ENCODE measurements around the gene CAMK2N2.

CAMK2N2 gene

GRCh38 chr3:184239221-184239620 is 22.1 kb downstream of the CAMK2N2 start:
- no peak for DNase-seq

- no peak for DNase-seq
These were observed 23.0 kb downstream of the CAMK2N2 start for GRCh38 chr3:184238246-184238818.

GRCh38 chr3:184237807-184238206 is 23.5 kb downstream of the CAMK2N2 start:
- no peak for DNase-seq

DNA sequence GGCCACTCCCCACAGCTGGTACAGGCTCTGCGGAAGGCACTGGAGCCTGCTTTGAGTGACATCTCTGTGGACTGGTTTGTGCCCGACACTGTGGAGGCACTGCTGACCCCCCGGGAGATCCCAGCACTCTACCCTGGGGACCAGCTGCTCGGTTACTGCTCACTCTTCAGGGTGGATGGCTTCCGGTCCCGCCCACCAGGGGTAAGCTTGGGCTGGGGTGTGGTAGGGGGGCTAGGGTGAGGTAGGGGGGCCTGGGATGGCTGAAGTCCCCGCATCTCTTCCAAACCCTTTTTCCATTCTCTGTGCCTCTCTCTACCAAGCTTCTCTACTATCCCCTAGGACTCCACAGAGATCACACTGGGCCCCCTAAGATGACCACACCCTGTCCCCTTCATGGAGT is 24.1 kb downstream of the CAMK2N2 start:
- no peak for DNase-seq

DNA sequence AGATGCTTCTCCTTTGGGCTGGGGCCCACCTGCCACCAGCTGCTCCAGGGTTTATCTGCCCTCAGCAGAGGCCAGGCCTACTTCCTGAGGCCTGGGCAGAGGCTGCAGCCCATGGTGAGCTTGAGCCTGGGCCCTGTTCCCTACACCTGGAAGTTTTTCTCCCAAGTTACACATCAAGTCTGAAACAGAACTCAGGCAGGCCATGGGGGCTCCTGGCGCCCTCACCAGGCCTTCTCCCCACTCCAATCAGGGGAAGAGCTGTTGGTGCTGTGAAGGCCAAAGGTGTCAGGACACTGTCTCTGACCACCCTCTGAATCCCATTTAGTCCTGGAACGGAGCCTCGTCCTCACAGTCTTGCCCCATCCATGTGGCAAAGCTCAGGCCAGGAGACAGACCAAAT is 24.7 kb downstream of the CAMK2N2 start:
- DNase-seq: no peak

GRCh38 chr3:184236033-184236410 is 25.3 kb downstream of the CAMK2N2 start:
- no peak for DNase-seq

GRCh38 chr3:184235381-184236032 is 25.8 kb downstream of the CAMK2N2 start:
- no peak for DNase-seq

DNA sequence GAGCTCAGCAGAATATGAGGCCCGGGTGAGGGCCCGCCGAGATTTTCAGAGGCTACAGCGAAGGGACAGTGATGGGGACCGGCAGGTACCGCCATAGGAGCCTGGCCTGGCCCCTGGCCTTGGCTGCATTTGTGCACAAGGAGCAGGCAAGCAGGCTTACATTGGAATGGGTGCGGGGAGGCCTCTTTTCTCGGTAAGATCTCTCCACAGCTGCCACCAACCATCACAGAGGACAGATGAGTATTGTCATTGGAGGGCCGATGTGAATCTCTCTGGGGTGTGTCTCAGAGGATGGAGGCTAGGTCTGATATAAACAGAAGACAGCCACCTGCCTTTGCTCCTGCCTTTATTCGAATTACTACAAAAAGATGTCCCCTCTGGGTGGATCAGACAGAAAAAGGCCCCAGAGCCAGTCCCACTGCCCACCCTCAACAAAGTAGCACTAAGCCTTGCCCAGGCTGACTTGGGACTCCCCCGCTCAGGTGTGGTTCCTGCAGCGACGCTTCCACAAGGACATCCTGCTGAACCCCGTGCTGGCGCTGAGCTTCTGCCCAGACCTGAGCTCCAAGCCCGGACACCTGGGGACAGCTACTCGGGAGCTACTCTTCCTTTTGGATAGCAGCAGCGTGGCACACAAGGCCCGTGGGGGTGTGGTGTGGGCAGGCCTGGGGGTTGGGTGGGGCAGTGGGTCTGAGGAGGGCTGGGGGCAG is 26.5 kb downstream of the CAMK2N2 start:
- DNase-seq: no peak

DNA sequence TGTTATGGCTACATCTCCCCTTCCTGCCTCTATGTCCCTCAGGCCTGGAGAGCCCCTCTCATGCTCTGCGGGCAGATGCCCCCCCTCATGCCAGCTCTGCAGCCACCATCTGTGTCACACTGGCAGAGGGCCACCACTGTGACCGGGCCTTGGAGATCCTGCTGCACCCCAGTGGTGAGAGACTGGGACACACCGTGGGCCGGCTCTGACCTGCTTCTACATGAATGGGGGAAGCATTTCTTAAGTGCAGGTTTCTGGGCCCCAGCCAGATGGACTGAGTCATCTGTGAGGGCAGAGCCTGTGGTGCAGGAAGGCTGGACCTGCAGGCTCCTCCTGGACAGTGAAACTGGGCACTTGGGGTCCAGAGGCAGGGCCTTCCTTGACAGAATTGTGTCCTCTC is 27.1 kb downstream of the CAMK2N2 start:
- DNase-seq: no peak

GRCh38 chr3:184233127-184233843 is 28.1 kb downstream of the CAMK2N2 start:
- no peak for DNase-seq

DNA sequence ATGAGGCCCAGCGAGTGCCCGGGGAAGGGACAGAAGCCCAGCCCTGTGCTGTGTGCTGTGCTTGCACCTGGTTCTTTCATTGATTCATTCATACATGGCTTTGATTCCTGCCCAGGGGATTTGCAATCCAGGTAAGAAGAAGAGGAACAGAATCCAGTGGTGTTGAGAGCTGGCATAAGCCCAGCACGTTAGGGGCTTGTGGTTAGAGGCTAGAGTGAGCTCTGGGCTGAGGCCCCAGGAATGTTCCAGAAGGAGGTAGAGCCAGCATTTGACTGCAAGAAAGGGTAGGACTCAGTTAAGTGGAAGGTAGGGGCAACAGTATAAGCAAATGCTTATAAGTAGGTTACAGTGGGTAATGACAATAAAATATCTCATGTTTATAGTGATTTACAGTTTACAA is 29.7 kb downstream of the CAMK2N2 start:
- no peak for DNase-seq

DNA sequence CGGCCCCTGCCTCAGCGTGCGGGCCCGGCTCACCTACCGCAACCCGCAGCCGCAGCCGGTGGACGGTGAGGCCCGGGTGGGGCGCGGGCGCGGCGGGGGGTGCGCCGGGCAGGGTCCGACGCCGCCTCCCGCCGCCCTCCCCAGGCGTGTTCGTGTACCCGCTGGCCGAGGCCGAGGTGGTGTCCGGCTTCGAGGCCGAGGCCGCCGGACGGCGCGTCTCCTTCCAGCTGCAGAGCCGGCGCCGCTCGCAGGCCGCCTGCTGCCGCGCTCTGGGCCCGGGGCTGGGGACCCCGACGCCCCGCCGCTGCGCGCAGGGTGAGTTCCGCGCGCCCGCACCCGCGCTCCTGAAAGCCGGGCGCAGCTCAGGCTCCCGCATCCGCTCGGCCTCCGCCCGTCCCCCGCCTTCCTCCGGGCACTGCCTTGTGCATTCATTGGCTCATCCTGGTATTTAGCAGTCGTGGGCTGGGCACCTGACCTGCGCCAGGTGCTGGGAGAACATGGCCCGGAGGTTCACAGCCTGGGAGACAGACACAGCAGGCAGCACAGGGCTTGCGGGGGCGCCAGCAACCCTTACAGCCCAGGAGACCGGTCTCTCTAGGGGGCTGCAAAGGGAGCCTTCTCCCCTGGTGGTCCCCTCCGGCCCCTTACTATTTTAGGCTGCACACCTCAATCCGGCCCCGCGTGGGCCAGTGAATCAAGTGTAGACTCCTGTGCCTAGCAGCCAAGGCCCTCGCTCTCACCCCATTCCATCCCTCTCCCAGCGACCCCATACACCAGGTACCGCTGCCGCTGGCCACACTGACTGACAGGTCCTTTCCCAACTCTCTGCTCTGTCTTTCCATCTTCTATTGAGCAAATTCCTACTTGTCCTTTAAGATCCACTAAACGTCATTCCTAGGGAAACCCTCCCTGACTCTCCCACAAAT is 30.5 kb downstream of the CAMK2N2 start:
- DNase-seq: no peak

DNA sequence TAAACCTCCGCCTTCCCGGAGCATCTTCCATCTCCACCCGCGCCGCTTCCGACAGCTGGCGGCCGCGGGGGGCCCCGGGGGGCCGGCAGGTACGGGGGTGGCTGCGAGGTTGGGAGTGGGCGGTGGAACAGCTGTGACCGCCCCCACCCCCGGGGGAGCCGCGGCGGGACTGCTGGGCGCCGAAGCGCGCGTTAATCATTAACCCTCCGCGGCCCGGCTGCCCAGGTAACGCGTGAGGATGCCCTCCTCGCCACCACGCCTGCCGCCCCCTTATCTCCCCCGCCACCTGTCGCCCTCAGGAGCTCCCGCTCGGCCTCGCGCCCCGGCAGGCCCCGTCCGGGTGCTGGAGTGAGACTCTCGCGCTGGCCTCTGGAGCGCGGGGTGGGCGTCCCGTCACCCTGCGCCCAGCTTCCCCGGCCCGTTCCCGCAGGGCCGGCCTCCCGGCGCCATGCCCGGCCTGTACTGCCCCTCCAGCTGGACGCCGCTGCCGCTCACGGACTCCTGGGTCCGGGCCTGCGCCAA is 31.2 kb downstream of the CAMK2N2 start:
- DNase-seq: no peak

DNA sequence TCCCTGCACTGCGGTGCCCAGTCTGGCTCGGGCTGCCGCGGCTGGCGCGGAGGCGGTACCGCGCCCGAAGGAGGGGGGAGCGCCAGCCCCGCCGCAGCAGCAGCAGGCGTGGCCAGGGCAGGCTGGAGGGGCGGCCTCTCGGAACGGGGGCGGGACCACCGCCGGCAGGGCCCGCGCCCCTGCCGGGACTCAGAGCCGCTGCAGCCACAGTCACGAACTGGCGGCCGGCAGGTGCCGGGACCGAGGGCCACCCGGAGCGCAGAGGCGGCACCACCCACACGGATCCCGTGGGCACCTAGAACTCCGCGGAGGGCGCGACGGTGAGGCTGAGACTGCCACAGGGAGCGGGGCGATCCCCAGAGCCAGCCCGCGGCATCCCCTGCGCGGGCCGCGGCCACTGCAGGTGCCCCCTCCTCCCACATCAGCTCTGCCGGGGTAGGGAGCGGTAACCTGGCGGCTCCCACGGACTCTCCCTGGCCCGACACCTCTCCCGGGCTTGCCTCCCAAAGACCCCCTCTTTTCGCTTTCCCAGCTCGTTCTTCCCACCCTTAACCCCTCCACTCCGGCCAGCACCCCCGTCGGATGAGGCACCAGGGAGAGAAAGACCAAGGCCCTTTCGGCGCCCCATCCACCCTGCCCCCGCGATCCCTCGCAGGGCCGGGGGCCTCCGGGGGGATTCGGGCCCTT is 31.8 kb downstream of the CAMK2N2 start, which contains the start of gene VWA5B2:
VWA5B2 (plus strand) TSS at position 192 of the 687 bp plus-strand sequence. CDS start 944 bp downstream, outside the sequence.
- DNase-seq: peak; percentile 31

- no peak for DNase-seq
These were observed 32.8 kb downstream of the CAMK2N2 start for GRCh38 chr3:184228376-184229137.

DNA sequence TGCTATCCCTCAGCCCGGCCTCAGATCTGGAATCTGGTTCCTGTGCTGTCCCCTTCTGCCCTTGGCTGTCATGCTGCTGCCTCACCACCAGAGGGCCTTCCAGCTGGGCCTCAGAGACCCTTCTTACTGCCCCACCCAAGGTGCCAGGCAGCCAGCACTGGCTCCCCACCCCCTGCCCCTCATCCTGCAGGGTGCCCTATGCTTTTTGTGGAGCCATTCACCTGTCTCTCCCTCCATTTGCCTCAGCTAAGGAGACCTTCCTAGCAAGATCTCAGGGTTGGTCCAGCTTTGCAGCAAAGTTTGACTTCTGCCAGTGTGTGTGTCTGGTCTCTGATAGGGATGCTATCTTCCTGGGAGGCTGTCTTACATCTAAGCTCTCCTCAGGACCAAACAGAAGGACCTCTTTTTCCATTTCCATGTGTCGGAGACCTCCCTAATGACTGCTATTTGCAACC is 33.8 kb downstream of the CAMK2N2 start:
- DNase-seq: no peak

DNA sequence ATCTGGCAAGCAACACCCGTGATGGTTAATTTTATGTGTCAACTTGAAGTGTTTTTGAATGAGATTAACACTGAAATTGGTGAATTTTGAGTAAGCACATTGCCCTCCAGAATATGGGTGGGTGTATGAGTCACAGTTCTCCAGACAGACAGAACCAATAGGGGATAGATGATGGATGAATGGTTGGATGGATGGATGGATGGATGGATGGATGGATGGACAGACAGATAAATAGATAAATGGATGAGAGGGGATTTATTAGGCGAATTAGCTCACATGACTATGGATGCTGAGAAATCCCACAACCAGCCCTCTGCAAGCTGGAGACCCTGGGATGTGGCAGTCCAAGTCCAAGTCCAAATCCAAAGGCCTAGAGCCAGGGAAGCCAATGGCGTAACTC is 37.4 kb downstream of the CAMK2N2 start:
- no peak for DNase-seq

DNA sequence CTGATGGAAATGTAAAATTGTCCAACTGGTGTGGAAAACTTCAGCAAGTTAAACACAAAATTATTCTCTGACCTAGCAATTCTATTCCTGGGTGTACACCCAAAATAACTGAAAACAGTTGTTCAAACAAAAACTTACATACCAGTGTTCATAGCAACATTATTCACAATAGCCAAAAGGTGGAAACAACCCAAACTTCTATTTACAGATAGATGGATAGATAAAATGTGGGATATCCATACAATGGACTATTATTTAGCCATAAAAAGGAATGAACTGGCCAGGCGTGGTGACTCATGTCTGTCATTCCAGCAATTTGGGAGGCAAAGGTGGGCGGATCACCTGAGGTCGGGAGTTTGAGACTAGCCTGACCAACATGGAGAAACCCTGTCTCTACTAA is 38.8 kb downstream of the CAMK2N2 start:
- no peak for DNase-seq

DNA sequence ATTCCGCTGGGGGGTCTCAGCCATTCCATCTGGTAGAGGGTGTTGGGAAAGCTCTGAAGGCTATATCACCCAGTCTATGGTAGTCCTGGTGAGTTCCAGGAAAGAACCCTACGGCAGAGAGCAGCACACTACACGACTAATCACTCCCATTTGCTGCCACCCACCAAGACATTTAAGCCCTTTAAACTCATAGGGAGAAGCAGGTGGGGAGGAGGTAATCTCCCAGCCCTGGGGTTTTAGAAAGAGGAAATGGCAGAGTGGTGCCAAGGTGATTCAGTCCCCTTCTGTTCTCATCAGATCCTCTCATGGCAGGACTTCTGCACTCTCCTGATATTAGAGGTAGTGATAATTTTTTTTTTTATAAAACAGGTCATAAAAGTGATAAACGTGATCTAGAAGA is 42.5 kb downstream of the CAMK2N2 start:
- no peak for DNase-seq

GRCh38 chr3:184211718-184212117 is 49.6 kb downstream of the CAMK2N2 start:
- no peak for DNase-seq

- no peak for DNase-seq
These were observed 50.1 kb downstream of the CAMK2N2 start for GRCh38 chr3:184211297-184211696.

Measured in SHP77 treated with DMSO at 0.1 percent for 48 hours (cell line).